HG03175 (cell line): ENCODE measurements around the gene ROR2.

Experiments used
- ATAC-seq: cut with Tn5 transposase; IDR thresholded peaks from one replicate; pipeline ENCODE4 v1.9.1; 2021; ENCODE audit warnings: mild to moderate bottlenecking, moderate library complexity; ENCODE audit not compliant: unreplicated experiment

Gene ROR2

DNA sequence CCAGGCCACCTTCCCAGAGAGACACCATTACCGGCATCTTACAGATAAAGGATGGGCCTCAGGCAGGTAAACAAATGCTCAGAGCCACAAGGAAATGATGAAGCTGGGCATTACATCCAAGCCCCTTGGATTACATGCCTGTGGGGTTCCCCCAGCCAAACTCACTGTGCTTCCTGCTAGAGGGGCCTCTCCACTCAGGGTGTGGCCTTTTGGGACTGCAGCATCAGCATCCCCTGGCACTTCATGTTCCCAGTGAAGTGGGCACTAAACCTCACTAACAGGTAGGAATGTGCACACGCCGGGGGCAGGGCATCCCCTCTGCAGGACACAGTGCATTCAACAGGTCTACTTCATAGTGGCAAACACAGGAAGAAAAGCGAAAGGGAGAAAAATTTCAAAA, 125.9 kb downstream of the ROR2 start:
- no peak for ATAC-seq

DNA sequence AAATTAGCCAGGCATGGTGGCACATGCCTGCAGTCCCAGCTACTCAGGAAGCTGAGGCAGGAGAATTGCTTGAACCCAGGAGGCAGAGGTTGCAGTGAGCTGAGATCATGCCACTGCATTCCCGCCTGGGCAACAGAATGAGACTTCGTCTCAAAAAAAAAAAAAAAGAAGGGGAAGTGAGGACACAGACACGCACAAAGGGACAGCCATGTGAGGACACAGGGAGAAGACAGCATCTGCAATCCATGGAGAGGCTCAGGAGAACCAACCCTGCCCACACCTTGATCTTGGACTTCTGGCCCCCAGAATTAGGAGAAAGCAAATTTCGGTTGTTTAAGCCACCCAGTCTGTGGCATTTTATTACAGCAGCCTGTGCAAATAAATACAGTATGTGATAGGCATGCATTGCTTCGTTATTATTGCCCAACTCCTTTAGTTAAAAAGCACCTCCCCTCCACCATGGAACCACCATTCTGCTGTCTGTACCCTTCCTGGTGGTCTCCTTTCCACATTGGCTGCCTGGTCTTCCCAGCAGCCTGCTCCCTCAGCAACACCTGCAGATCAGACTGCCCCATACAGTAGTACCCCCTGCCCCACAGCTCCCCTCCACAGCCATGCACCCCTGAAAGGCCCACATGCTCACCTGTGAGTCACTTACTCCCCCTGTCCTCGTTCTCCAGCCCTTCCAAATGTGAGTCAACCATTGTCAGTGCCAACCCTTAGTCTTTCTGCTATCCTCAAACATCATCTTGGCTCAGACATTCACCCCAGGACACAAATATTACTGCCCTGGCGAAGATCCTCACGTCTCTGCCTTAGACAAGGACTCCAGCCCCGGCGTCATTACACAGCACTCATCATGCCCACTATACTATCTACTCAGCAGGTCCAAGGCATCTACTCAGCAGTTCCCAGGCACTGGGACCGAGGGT, 128.8 kb downstream of the ROR2 start:
- no peak for ATAC-seq

DNA sequence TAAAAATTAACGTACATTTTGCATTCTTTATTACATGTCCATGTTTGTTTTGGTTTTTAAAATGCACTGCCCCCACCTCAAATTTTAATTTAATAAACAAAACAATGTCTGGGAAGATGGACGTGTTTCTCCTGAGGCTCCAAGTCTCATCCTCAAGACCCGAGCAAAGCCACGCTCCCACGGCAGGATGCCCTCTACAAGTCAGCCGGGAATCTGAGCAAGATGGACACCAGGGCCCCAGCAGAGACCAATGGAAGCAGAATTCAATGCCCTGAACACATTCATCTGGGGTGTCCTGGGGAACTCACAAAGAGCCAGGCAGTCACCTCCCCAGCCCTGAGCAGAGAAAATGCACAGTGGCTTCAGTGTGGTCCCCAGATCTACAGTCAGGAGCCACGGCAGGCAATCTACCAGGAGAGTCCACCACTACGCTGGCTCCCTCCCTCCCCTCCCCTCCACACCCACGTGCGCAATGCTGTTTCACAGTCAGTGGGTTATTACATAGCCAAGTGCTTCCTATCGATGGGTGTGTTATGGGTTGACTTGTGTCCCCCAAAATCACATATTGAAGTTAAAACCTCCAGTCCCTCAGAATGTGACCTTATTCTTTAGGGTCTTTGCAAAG, 129.8 kb downstream of the ROR2 start:
- no peak for ATAC-seq

DNA sequence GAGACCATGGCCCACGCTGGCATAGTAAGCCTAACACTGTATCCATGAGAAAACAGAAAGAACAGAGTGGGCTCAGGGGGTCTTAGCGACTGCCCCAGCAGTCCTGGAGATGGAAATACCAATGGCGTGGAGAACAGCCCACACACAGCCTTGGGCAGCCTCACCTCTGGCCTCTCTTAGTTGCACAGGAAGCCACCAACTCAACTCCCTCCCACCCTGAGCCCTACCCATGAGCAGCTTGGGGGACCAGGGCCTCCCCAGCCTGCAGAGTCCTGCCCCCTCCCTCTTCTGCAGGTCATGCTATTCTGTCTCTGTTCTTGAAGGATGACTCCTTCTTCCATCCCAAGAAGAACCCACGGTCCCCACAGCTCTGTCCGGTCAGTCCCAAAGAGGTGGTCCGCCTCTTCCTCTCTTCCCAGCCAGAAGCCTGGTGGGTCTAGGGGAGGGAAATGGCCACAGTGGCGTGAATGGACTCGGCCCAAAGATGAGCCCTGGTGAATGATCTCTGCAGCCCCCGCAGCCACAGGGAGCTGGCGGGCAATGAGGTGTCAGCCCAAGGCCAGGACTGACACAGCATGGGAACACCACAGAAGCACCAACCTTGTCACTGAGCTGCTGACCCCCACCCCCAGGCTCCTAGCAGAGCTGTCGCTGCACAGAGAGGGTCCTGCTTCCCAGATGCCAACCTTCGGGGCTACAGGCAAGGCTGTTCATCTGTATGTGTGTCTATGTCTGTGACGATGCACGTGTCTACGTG, 131.2 kb downstream of the ROR2 start:
- ATAC-seq = no peak

DNA sequence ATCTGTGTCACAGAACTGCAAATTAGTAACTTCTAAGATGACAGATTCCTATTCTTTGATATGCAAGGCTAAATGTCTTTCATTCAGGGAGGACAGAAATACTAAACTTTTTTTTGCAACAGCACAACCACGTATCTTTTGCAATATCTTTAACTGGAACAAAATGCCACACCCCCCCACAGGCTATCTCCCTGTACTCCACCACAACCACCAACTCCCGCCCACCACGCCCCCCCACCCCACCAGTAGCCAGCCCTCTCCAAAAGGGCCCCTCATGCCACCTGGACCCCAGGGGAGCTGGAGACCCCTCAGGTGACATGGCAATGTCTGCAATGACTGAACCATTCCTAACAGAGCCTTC, 131.8 kb downstream of the ROR2 start:
- ATAC-seq = no peak

DNA sequence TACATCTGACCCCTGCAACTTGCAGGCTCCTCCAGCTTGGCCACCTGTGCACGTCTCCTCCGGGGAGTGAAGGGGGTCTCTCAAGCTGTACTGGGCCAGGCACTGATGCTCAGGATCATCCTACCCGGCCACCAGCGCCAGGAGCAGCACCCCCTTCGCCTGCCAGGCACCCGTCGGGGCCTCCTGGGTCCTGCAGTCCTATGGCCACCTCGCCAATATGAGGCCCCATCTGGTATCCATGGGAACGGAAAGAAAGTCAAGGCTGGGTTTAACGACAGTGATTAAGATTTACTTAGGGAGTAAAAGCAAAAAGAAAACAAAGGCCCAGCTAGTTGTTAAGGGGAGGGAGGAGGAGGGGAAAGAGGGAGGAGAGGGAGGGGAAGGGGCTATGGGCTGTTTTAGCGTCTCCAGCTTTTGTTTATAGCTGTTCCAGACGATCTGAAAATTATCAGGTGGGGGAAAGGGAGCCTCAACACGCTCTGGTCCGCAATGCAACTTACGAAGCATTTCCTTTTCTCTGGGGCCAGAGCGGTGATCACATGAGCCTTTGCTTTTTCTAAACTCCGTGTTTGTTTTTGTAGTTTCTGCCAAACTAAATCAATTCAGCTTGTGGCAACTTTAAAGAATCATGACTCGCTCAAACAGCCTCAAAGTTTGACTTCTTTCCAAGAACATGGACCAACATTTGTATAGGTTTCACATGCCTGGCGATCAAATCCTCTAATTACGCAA, 132.4 kb downstream of the ROR2 start:
- ATAC-seq = no peak

DNA sequence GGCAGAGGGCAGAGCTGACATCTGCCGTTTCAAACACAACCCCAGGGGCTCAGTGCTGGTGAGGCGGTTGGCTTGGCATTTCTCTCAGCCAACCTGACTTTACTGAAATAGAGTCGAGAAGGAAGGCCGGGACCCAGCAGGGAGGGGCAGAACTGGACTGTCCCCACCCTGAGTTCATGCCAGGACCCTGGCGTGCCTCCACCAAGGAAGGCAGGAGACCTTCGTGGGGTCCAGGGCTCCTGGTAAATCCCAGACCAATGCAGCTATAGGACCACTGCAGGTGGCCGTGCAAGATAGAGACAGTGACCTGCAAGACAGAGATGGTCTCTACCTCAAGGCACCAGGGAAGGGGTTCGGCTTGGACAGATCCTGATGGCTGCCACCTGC, 132.9 kb downstream of the ROR2 start:
- no peak for ATAC-seq

DNA sequence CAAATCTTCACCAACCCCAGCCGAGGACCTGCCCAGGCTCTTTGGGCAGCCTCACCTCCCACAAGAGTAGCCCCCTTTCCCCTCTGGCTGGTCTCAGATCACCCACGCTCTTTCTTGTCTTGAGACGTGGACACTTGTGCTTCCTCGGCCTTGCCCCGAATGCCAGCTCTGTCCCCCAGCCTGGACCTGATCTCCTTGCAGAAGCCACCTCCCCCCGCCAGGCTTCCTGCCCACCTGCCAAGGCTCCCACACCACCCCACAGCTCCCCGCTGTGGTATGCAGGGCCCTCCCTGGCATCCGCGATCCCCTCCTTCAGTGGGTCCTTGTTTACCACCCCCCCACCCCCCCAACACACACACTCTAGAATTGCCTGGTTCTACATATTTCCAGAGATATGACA, 133.7 kb downstream of the ROR2 start:
- no peak for ATAC-seq

DNA sequence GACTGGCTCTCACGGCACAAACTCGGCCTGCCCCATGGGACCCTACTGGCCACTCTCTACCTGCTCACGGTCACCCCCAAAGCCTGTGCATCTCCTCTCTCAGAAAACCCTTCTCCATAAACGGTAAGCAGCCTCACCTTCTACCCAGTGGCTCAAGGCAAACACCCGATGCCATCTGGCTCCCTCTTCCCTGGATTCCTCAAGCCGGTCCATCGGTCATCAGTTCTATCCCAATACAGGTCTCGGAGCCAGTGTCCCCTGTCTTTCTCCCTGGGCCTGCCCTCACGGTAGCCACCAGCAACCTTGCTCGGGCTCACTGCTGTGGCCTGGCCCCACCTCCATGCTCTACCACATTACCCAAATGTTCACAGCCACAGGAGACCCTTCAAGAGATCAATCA, 134.1 kb downstream of the ROR2 start:
- ATAC-seq = no peak

DNA sequence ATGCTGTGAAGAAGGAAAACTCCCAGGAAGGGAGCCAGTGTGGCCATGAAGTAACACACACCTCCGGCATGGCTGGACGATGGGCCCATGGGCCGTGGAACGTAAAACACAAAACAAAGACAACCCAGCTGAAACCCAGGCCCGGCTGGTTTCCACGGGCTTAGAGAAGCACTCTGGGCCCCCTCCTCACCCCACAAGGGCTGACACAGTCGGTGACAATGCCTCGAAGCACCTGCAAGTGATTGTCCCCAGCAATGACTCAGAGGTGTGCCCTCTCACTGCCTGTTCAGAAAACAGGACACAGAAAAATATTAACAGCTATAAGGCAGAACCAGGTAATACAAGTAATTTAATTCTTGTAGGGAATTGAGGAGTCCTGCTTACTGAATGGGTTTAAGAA, 135.3 kb downstream of the ROR2 start:
- no peak for ATAC-seq

DNA sequence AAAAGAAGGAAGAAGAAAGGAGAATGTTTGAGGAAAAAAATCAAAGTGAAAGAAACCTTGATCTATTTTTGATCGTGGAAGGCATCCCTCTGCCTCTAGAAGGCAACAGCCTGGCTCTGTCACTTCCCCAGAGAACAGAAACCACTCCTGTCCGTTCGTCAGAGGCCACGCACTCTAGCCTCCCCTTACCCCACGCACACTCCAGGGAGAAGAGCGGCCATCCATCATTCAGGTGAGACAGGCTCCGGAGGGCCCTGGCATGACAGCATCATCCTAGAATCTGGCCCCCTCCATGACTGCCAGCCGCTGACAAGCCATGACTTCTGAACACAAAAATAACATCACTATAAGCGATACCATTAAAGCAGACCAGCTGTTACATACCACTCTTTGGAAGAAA, 135.8 kb downstream of the ROR2 start:
- ATAC-seq = no peak

DNA sequence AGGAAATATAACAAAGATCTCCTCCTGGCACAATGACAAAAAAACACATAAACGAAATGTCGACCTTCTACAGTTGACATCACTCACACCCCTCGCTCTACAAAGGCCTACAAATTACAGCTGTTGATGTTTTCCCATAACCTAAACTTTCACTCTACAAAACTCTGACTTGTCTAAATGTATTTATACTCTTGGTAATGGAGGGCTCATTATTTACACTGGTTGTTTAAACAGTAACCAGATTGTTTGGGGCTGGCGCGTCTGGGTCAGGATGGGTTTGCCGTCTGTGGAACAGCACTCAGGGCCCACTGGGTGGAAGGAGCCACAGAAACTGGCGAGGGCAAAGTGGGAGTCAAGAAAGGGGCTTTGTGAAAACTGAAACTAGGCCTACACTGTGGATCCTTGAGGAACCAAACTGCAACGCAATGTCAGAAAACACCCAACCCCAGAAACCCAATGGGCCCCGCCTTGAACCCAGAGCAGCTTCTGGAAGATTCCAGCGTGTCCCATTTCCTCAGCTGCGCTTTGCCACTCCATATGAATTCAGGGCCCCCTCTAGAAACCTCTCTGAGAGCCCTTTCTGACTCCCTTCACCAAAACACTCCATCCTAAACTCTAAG, 136.7 kb downstream of the ROR2 start:
- no peak for ATAC-seq

DNA sequence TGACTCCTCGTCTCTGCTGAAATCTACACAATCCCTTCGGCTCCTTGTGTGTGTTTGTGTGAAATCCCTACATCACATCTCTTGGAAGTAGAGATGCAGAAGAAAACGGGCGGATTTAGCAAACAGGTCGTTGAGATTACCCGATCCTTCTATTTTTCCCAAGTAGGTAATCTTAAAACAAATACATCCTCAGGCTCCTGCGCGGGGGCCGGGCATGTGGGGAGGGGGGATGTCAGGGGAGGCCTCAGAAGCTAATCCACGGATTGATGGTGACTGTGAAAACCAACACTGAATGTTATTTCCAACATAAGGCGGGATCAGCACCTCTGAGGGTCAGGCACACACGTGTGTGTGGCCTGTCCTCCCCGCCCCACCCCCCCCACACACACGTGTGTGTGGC, 137.8 kb downstream of the ROR2 start:
- ATAC-seq = no peak

DNA sequence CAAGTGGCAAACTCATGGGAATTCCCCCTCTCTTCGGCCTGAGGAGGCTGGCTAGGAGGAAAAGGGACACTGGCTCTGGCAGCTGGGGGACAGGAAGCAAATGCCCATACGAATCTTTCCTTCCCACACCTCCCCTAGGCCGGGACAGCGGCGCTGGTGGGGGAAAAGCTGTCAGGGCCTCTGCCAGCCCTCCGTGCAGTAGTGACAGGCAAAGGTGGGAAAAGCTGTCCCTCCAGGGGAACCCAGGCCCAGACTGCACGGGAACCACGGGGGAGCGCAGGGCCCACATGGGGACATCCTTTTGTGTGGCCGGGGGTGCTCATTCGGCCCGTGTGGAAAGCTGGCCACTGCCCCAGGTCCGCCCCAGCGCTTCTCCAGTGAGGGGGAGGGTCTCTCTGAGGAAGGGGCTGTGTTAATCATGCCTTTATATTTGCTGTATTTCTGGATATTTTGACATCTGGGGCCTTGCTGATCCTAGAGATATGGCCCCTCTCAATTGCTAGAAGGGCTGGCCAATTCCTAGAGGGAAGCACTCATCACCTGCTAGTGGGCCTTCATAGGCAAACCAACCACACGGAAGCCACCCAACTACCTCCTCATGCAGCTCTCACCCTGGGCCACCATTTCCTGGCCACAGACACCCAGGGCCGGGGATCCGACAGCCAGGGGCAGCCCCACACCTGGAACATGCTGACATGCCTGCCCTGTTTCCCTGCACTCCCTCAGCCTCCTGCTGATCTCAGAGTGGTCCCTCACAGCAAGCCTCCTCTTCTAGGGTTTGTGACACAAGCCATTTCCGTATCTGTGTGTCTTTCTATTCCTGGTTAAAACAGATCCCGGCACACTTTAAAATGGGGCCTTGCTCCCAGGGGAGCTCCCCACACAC, 138.8 kb downstream of the ROR2 start:
- ATAC-seq = no peak

DNA sequence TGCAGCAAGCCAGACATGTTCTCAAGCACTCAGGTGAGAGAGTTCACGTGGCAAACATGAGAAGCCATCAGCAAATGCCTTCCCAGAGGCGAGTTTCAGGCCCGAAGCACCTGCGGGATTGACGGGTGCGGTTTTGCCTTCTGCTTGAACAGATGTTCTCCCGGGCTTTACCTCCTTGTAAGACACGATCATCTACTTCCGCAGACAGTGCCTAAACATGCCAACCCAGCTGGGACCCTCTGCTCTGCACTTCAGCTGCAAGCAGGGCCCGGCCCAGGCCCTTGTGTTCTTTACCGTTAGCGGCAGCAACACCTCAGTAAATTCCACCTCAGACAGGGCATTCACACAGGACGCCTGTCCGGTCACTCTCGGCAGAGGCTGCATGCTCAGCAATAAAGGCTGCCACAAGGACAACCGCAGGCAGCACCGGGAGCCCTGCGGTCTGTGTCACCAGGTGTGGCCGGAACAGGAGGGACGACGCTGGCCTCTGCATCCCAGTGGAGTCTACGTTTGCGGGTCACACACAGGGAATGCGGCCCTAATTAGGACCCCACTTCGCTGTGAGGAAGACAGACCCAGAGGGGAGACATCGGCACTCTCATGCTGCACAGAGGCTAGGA, 139.6 kb downstream of the ROR2 start:
- ATAC-seq = no peak

DNA sequence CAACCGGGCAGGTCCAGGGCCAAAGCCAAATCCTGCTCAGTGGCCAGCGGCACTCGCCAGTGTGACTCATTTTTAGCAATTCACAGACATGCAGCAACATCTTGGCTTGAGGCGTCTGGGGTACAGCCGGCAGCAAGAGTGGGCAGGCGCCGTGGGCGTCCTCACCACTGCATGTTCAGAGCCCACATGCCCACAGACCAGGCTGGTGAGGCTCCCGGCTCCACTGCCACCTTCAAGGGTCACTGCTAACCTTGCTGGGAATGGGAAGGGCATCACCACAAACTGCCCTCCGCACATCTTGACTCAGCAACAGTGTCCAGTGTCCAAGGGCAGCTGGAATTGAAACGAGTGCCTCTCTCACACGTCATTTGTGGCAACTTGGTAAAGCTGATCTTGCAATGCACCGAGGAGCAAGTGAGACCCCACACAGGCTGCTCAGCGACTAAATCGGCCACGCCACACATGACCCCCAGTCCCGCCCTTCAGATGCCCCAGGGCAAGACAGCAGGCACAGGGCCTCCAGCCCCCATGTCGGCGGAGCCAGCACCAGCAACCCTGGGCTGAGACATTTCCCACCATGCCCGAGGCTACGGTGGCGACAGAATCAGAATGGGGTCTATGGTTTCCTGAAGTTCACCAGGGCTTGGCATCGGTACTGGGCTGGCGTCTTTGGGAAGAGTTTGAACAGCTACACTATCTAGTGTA, 140.3 kb downstream of the ROR2 start:
- no peak for ATAC-seq

DNA sequence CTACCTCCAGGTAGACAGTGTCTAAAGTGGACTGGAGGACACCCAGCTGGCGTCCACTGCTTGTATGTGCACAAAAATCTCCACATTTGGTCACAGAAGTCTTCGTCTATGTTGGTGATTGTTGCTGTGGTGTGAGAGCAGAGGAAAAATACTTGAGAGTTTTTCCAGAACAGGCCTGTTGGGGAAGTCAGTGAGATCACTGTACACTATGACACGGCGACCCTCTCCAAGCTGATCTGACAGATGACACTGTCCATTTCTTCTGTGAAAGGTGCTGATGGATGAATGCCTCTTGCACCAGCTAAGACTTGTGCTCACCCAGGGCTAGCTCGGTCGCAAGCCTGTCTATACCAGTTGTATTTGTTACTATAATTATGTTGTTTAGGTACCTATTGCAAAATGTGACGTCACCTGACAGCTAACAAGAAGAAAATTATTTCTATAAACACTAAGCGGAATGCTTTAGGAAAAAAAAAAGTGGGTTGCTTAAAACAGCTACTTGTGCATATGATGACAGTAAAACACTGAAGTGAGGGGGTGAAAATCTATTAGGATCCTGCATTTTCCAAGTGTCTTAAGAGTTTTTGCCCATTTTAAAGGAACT, 142.3 kb downstream of the ROR2 start:
- ATAC-seq = no peak

DNA sequence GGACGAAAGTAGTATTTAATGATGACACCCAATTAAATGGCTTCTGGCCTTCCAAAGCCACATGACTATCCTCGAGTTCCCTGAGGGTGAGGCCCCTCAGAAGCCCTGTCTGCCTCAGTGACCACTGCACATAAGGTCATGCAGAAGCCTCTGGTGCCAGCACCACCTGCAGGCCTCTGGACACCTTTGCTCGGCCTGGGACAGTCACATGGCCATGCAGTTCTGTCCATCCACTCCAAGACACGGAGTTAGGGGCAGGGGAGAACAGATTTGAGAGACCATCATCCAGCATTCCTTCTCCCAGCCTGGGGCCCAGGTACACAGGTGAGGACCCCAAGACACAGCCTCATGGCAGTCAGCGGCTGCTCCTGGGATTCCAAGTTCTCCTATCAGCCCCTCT, 145.0 kb downstream of the ROR2 start:
- ATAC-seq = no peak
